Ishikawa (cell line): Measurements from ENCODE around the gene SRSF4.

Source experiments
- CEBPB ChIP-seq: IDR thresholded peaks from 2 replicates; pipeline ENCODE4 v1.6.1; 2012
- EGR1 ChIP-seq: IDR thresholded peaks from 2 replicates; pipeline ENCODE4 v1.6.1; 2012
- EP300 ChIP-seq: IDR thresholded peaks from 2 replicates; pipeline ENCODE4 v1.6.1; 2012; ENCODE audit warnings: borderline replicate concordance
- NFIC ChIP-seq: IDR thresholded peaks from 2 replicates; pipeline ENCODE4 v1.6.1; 2012
- RAD21 ChIP-seq: IDR thresholded peaks from 2 replicates; pipeline ENCODE4 v1.6.1; 2012; ENCODE audit warnings: low read depth
- TAF1 ChIP-seq: IDR thresholded peaks from 2 replicates; pipeline ENCODE4 v1.6.1; 2012; ENCODE audit warnings: low read depth, mild to moderate bottlenecking
- YY1 ChIP-seq: IDR thresholded peaks from 2 replicates; pipeline ENCODE4 v1.6.1; 2012; ENCODE audit warnings: low read depth
- TF ChIP-seq, protein P1 (sequence below): IDR thresholded peaks from 2 replicates; pipeline ENCODE4 v1.6.1; 2012

DNA sequence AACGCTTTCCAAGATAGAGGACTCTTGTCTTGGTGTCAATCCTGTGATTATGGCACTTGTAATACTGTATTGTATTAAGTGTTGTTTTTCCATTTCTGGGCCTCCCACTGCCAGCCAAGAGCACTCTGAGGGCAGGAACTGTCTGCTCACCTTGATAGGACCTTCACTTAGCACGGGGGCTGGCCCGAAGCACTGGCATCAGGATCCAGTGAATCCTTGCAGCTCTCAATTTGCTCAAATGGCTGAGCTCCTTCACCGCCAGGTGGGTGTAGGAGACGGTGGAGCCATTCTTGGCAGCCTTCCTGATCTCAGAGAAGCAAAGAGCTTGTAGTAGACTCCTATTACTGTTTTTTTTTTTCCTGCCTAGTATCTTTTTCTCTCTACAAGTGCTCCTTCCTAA lies 31.4 kb upstream of the SRSF4 start:
- TF ChIP-seq EP300, result no peak
- no peak for TF ChIP-seq TAF1
- no peak for TF ChIP-seq NFIC
- no peak for TF ChIP-seq YY1
- no peak for TF ChIP-seq RAD21
- no peak for TF ChIP-seq EGR1
- TF ChIP-seq, protein P1, sequence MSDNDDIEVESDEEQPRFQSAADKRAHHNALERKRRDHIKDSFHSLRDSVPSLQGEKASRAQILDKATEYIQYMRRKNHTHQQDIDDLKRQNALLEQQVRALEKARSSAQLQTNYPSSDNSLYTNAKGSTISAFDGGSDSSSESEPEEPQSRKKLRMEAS, result no peak
- TF ChIP-seq CEBPB, result no peak
